Nephron (organoid): ENCODE results near the gene KRT35.

Source experiments
- H3K27ac Mint-ChIP-seq, 3 experiments: 2 replicates each; pipeline ENCODE4 v1.8.0; 2020; ENCODE audit warnings: mixed read lengths in 3 of 3, mild to moderate bottlenecking in 2 of 3, moderate library complexity in 1 of 3
- H3K27me3 Mint-ChIP-seq: 2 replicates; pipeline ENCODE4 v1.8.0; 2021; ENCODE audit warnings: low read depth, mild to moderate bottlenecking, moderate library complexity, mixed read lengths
- H3K36me3 Mint-ChIP-seq: 2 replicates; pipeline ENCODE4 v1.8.0; 2020; ENCODE audit warnings: low read depth, mixed read lengths
- H3K4me1 Mint-ChIP-seq: 2 replicates; pipeline ENCODE4 v1.8.0; 2020; ENCODE audit warnings: mixed read lengths
- H3K4me3 Mint-ChIP-seq, 3 experiments: 2 replicates each; pipeline ENCODE4 v1.8.0; 2020; ENCODE audit warnings: mild to moderate bottlenecking in 3 of 3, mixed read lengths in 3 of 3, moderate library complexity in 2 of 3
- H3K9me3 Mint-ChIP-seq: 2 replicates; pipeline ENCODE4 v1.8.0; 2020; ENCODE audit warnings: mixed read lengths
- TF ChIP-seq, protein P1 (sequence below), 3 experiments: fragments of 200-600 bp; sonication (generic); IDR thresholded peaks; one replicate each; pipeline ENCODE4 v1.5.0; 2021; ENCODE audit warnings: antibody characterized with exemption in 3 of 3; ENCODE audit not compliant: unreplicated experiment in 3 of 3

The KRT35 gene

DNA sequence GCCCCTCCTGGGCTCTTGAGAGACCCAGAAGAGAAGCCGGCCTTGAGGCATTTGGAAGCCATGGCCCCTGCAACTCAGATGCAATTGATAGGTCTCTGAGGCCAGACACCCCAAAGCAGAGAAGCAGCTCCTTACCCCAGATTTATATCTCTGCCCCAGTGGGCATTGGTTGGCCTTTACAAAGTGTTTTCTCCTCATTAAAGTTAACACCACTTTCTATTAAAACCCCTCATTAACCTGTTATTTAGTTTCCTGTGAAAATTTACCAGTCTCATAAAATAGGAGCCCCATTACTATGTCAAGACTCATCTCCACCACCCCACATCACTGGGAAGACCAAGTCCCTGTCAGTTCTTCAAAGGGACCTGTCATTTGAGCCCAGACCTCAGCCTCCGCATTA lies at the start of gene KRT35:
KRT35 (minus strand) TSS at position 116 of the 400 bp plus-strand sequence; CDS start at position 62, 54 bp downstream.
- no peaks in the 10 kb centered on the region for H3K4me1 Mint-ChIP-seq
- peaks cover 8% of the 10 kb centered on the region for H3K27me3 Mint-ChIP-seq
- no peak within 1 kb of the TSS for H3K27ac Mint-ChIP-seq
- H3K4me3 Mint-ChIP-seq, result no peak within 1 kb of the TSS
- no peaks in the 10 kb centered on the region for H3K9me3 Mint-ChIP-seq
- TF ChIP-seq, protein P1, sequence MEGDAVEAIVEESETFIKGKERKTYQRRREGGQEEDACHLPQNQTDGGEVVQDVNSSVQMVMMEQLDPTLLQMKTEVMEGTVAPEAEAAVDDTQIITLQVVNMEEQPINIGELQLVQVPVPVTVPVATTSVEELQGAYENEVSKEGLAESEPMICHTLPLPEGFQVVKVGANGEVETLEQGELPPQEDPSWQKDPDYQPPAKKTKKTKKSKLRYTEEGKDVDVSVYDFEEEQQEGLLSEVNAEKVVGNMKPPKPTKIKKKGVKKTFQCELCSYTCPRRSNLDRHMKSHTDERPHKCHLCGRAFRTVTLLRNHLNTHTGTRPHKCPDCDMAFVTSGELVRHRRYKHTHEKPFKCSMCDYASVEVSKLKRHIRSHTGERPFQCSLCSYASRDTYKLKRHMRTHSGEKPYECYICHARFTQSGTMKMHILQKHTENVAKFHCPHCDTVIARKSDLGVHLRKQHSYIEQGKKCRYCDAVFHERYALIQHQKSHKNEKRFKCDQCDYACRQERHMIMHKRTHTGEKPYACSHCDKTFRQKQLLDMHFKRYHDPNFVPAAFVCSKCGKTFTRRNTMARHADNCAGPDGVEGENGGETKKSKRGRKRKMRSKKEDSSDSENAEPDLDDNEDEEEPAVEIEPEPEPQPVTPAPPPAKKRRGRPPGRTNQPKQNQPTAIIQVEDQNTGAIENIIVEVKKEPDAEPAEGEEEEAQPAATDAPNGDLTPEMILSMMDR (IDR thresholded peaks at IDR 0.05; ENCODE audit: unreplicated experiment in 3 of 3), result no peak
- H3K36me3 Mint-ChIP-seq, result no peaks in the 10 kb centered on the region

DNA sequence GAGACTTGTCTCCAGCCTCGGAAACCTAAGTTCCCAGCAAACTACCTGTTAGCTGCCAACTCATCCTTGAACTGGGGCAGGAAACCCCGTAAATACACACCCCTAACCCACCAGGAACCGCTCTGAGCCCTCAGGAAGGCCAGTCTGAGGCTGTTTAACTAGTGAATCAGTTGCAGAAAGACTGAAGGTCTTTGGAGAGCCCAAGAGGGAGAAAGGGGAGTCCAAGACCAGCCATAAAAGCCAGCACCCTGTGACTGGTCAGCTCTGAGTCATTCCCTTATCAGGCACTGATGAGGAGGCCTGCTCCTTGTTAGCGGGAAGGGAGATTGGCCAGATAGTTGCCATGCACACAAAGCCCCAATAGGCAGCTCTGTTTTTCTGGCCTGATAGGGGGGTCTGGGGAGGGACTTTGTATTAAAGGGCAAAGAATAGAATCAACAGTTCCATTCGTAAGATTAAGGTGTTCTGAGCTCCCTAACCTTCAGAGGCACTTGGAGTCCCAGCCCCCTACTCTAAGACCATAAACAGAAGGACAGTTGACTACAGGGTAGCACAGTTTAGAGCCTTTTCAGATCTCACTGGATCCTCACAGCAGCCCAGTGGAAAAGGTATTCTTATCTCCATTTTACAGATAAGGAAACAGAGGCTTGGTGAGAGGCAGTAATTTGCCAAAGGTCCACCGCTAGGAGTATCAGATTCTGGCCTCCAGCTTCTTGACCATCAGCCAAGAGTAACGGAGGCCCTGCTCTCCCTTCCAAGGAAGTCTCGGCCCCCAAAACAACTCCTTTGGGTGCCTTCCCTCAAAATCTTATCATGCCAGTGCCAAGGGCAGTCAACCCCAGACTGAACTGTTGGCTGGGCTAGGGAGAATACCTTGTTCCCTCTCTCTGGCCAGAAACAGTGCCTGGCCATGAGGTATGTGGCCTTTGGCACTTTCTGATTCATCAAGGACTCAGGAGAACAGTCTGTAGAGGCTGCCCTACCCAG lies 49.4 kb upstream of the KRT35 start:
- Mint-ChIP-seq H3K27ac (peak overlapping the region; percentile 14 to 89 (median 65)), H3K4me3 (peak overlapping the region in 2 of 3 experiments; percentile 23 to 38), H3K9me3 (no peaks in the 10 kb centered on the region), H3K27me3 (peaks cover 85% of the 10 kb centered on the region), H3K36me3 (peaks cover 3% of the 10 kb centered on the region), H3K4me1 (peaks cover 17% of the 10 kb centered on the region)
- TF ChIP-seq, protein P1 (IDR thresholded peaks at IDR 0.05; ENCODE audit: unreplicated experiment in 3 of 3), result no peak

DNA sequence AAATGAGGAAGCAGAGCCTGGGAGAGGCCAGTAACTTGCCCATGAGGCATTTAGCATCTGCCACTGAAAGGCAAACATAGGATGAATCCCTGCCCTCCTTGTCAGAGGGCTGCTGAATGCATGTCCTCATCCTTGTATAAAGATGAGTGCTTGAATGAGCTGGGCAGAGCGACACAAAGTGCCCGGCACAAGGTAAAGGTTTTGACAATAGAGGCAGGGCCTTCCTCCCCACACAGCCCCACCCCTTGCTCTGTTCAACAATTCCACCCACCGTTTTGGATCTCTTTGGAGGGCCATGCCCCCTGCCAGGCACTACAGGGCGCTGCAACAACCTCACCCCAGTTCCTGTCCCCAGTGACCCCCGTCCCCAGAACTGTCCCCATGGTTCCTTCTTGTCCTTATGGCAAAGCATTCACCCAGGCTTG lies 48.6 kb upstream of the KRT35 start:
- H3K9me3 Mint-ChIP-seq, result no peaks in the 10 kb centered on the region
- peaks cover 13% of the 10 kb centered on the region for H3K4me1 Mint-ChIP-seq
- peak overlapping the region; percentile 60 to 82 (median 81) for H3K4me3 Mint-ChIP-seq
- peak overlapping the region; percentile 14 to 89 (median 65) for H3K27ac Mint-ChIP-seq
- TF ChIP-seq, protein P1 (IDR thresholded peaks at IDR 0.05; ENCODE audit: unreplicated experiment in 3 of 3), result no peak
- peaks cover 90% of the 10 kb centered on the region for H3K27me3 Mint-ChIP-seq
- peaks cover 7% of the 10 kb centered on the region for H3K36me3 Mint-ChIP-seq

DNA sequence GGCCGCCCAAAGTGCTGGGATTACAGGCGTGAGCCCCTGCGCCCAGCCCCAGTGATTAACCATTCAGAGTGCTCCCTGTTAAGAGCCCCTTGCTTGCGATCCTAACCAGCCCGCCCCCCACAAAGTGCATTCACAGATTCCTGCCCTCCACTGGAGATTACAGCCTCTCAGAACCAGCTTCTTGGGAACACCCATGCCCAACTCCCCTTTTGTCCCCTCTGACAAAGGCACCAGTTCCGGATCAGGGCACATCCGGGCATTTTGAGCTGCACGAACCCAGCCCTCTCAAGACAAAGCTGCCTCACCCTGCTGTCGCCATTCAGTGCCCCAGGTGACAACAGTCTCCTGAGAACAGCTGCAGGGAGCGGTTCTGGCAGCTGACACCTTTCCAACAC lies 48.0 kb upstream of the KRT35 start:
- H3K36me3 Mint-ChIP-seq, result peaks cover 7% of the 10 kb centered on the region
- H3K4me3 Mint-ChIP-seq, result peak overlapping the region; percentile 60 to 82 (median 81)
- TF ChIP-seq, protein P1 (IDR thresholded peaks at IDR 0.05; ENCODE audit: unreplicated experiment in 3 of 3), result no peak
- H3K9me3 Mint-ChIP-seq, result no peaks in the 10 kb centered on the region
- peak overlapping the region; percentile 14 to 89 (median 65) for H3K27ac Mint-ChIP-seq
- H3K27me3 Mint-ChIP-seq, result peaks cover 92% of the 10 kb centered on the region
- peaks cover 13% of the 10 kb centered on the region for H3K4me1 Mint-ChIP-seq

DNA sequence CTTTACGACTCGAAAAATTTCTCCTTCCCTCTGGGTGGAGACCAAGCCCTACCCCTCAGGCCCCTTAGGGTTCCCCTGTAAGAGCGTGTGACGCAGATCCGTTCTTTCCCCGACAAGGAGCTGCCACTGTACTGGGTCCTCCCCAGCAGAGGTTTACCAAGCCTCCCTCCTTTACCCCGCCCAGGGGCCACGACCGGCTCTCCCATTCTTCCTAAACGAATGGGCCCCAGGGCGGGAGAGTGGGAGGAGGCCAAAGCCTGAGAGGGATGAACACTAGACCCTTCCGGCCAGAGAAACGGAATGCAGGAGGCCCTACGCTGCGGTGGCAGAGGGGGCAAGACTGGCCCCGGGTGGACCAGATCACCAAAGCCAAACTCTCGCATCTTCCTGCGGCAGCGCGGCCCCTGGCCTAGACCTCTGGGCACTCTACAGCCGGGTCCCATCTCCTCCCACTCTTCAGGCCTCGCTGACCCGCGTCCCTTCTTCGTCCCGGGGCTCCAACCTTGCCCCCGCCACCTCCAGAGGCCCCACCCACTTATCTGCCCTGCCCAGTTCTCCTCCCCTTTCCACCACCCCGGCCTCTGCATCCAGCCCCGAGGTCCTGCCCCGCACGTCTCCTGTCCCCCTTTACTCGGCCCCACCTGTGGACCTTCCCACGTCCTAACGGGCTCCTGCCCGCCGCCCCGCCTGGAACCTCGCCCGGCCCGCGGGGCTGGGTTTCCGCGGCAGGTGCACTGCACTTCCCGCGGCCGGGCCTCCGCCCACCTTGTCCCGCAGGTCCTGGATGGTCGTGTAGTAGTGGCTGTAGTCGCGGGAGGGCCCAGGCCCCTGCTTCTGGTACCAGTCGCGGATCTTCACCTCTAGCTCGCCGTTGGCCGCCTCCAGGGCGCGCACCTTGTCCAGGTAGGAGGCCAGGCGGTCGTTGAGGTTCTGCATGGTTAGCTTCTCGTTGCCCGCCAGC lies 46.4 kb upstream of the KRT35 start:
- Mint-ChIP-seq H3K27me3 (peaks cover 86% of the 10 kb centered on the region), H3K27ac (peak overlapping the region in 2 of 3 experiments; percentile 68 to 89), H3K9me3 (no peaks in the 10 kb centered on the region), H3K4me3 (peak overlapping the region; percentile 81 to 85 (median 82)), H3K4me1 (peaks cover 22% of the 10 kb centered on the region), H3K36me3 (peaks cover 14% of the 10 kb centered on the region)
- TF ChIP-seq, protein P1 (IDR thresholded peaks at IDR 0.05; ENCODE audit: unreplicated experiment in 3 of 3), result no peak
